LNCAP (cell line): ENCODE results near the gene TM4SF20.

Source experiments
- CTCF ChIP-seq: fragments of 450-650 bp; IDR thresholded peaks from 2 replicates; pipeline ENCODE4 v1.5.1; 2017; ENCODE audit warnings: mild to moderate bottlenecking

The TM4SF20 gene

GRCh38 chr2:227414846-227415245, 35.7 kb upstream of the TM4SF20 start:
- no peak for TF ChIP-seq CTCF

GRCh38 chr2:227413371-227413770, 34.3 kb upstream of the TM4SF20 start:
- TF ChIP-seq CTCF, result no peak

GRCh38 chr2:227412877-227413276, 33.8 kb upstream of the TM4SF20 start:
- TF ChIP-seq CTCF, result no peak

GRCh38 chr2:227411990-227412350, 32.9 kb upstream of the TM4SF20 start:
- no peak for TF ChIP-seq CTCF

GRCh38 chr2:227411320-227411989, 32.3 kb upstream of the TM4SF20 start:
- no peak for TF ChIP-seq CTCF

- TF ChIP-seq CTCF, result no peak
These were observed 31.1 kb upstream of the TM4SF20 start for GRCh38 chr2:227410191-227410590.

GRCh38 chr2:227407591-227408151, 28.6 kb upstream of the TM4SF20 start:
- no peak for TF ChIP-seq CTCF
